ENCODE measurements around the gene RXRB.

DNA sequence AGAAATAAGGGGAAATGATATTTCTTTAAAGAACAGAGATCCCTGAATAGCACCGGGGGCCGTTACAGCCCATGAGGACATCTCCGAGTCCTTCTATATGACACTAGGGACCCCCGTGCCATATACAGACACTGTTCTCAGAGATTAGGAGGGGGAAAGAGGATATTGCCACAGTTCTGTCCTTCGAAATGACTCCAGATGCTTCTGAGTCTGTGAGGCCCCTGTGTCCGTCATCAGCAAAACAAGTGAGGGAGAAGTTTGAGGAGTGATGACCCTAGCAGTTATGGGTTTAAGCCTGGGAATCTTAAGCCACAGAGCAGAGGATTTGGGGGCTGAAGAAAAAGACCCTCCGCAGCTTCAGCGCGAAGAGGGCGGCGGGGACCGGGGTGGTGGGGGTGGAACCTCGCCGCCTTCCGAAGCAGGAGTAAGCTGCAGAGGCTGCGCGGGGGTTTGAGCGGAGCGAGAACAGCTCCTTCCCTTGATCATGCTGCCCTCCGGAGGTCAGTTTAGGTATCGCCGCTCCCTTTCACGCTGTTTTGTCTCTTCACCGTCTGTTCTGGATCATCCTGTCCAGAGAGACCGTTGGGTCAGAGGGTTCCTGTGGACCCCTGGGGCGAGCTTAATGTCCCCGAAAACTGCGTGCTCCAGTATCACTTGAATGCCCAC, 47.6 kb upstream of the RXRB start:
- TF ChIP-seq EZH2 (IDR thresholded peaks at IDR 0.05; ENCODE audit: low read length), result no peak
- TF ChIP-seq, protein P1, sequence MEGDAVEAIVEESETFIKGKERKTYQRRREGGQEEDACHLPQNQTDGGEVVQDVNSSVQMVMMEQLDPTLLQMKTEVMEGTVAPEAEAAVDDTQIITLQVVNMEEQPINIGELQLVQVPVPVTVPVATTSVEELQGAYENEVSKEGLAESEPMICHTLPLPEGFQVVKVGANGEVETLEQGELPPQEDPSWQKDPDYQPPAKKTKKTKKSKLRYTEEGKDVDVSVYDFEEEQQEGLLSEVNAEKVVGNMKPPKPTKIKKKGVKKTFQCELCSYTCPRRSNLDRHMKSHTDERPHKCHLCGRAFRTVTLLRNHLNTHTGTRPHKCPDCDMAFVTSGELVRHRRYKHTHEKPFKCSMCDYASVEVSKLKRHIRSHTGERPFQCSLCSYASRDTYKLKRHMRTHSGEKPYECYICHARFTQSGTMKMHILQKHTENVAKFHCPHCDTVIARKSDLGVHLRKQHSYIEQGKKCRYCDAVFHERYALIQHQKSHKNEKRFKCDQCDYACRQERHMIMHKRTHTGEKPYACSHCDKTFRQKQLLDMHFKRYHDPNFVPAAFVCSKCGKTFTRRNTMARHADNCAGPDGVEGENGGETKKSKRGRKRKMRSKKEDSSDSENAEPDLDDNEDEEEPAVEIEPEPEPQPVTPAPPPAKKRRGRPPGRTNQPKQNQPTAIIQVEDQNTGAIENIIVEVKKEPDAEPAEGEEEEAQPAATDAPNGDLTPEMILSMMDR (optimal IDR thresholded peaks at IDR 0.05 in 1 of 3, IDR thresholded peaks at IDR 0.05 in 1 of 3, conservative IDR thresholded peaks at IDR 0.05 in 1 of 3; ENCODE audit: extremely low read depth in 1 of 3, insufficient read depth in 2 of 3, low read length in 3 of 3), result peak; percentile 87 to 100 (median 97)

Data from keratinocyte (primary cell).